ENCODE data around the gene PKNOX2. TPM values are rescaled to one million over a fixed set of nuclear protein-coding genes. Genes with fewer than 3 reads are reported as not detected.
A peak's percentile ranks its signal among the peaks of the same experiment; 100 is the strongest.

PKNOX2 gene
- total RNA-seq, 1 donor from 2014 or later, result 8.7 TPM

DNA sequence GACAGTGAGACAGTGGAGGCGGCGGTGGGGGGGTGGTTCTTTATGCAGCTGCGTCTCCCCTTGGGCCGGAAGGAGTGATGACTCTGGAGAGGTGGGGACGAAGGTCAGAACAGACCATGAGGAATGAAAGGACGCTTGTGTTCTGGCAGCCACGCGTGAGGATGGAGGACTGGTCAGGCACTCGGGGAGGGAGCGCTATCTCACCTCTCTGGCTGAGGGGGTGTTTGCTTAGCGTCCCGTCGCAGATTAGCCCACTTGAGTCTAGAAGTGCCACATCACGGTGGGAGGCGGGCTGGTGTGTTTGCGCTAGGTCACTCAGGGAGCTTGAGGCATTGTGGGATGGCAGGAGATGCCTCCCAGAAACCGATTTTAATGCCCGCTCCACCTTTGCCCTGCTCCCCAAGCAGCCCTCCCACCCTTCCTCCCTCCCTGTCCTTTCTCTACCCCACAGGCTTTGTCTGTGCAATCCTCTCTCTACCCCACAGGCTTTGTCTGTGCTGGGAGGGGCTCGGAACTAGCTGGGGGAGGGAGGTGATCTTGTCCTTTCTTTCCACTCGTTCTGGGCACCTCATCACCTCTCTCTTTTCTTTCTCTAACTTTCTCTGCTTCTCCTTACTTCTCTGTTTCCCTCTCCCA, 97.8 kb downstream of the PKNOX2 start:
- Mint-ChIP-seq H3K4me1 (ENCODE audit: low read depth, unreplicated experiment) (peaks cover 32% of the 10 kb centered on the region), H3K36me3 (ENCODE audit: unreplicated experiment) (no peaks in the 10 kb centered on the region), H3K9me3 (ENCODE audit: unreplicated experiment) (peaks cover 8% of the 10 kb centered on the region), H3K27ac (ENCODE audit: unreplicated experiment) (peak overlapping the region; percentile 23), H3K27me3 (ENCODE audit: unreplicated experiment) (peaks cover 14% of the 10 kb centered on the region), H3K4me3 (ENCODE audit: unreplicated experiment) (no peak overlapping the region)
- no peak for DNase-seq
- TF ChIP-seq, protein P1, sequence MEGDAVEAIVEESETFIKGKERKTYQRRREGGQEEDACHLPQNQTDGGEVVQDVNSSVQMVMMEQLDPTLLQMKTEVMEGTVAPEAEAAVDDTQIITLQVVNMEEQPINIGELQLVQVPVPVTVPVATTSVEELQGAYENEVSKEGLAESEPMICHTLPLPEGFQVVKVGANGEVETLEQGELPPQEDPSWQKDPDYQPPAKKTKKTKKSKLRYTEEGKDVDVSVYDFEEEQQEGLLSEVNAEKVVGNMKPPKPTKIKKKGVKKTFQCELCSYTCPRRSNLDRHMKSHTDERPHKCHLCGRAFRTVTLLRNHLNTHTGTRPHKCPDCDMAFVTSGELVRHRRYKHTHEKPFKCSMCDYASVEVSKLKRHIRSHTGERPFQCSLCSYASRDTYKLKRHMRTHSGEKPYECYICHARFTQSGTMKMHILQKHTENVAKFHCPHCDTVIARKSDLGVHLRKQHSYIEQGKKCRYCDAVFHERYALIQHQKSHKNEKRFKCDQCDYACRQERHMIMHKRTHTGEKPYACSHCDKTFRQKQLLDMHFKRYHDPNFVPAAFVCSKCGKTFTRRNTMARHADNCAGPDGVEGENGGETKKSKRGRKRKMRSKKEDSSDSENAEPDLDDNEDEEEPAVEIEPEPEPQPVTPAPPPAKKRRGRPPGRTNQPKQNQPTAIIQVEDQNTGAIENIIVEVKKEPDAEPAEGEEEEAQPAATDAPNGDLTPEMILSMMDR (IDR thresholded peaks at IDR 0.05; ENCODE audit: partially characterized antibody, unreplicated experiment), result no peak

DNA sequence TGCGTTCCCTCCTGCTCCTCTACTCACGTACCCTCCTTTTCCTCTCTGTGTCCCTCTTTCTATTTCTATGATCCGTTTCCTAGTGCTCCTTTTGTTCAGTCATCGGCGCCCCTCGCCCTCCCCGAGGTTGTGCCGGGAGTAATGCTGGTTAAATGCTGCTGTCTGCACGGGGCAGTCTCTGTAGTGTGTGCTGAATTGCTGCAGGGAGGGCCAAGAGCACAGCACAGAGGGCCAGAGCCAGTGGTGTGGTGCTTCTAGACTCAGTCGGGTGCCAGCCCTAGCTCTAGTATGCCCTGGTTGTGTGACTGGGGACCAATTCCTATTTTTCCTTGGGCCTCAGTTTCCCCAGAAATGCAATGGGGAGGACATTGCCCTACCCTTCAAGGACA, 98.3 kb downstream of the PKNOX2 start:
- Mint-ChIP-seq H3K27me3 (ENCODE audit: unreplicated experiment) (peaks cover 17% of the 10 kb centered on the region), H3K27ac (ENCODE audit: unreplicated experiment) (peak overlapping the region; percentile 7), H3K4me3 (ENCODE audit: unreplicated experiment) (no peak overlapping the region), H3K9me3 (ENCODE audit: unreplicated experiment) (peaks cover 6% of the 10 kb centered on the region), H3K4me1 (ENCODE audit: low read depth, unreplicated experiment) (peaks cover 32% of the 10 kb centered on the region), H3K36me3 (ENCODE audit: unreplicated experiment) (no peaks in the 10 kb centered on the region)
- TF ChIP-seq, protein P1 (IDR thresholded peaks at IDR 0.05; ENCODE audit: partially characterized antibody, unreplicated experiment), result no peak
- DNase-seq, result no peak

DNA sequence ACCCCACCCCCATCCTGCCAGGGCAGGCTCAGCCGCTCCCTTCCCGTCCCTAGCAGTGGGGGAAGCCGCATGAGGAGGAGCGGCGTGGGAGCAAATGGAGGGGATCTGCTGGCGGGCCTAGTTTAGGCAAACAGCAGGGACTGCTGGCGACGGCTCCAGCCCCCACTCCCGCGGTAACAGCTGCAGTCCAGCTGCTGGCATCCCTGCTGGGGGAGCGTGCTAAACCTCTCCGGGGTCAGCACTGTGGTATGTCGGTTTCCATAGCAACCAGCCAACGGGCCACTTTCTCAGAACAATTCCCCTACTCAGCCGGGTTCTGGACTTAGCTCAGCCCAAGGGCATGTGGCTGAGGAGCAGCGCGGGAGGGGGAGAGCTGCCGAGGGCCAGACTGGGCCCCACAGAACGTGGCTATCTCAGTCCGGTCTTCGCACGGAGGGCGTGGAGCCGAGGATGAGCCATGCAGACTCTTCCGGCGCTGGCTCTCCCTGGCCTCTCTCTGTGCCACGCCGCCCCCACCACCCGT, 98.8 kb downstream of the PKNOX2 start:
- H3K4me3 Mint-ChIP-seq (ENCODE audit: unreplicated experiment), result peak overlapping the region; percentile 71
- H3K36me3 Mint-ChIP-seq (ENCODE audit: unreplicated experiment), result no peaks in the 10 kb centered on the region
- peaks cover 28% of the 10 kb centered on the region for H3K4me1 Mint-ChIP-seq (ENCODE audit: low read depth, unreplicated experiment)
- peaks cover 6% of the 10 kb centered on the region for H3K9me3 Mint-ChIP-seq (ENCODE audit: unreplicated experiment)
- H3K27me3 Mint-ChIP-seq (ENCODE audit: unreplicated experiment), result peaks cover 17% of the 10 kb centered on the region
- peak overlapping the region; percentile 80 for H3K27ac Mint-ChIP-seq (ENCODE audit: unreplicated experiment)
- DNase-seq, result peak; percentile 78
- TF ChIP-seq, protein P1 (IDR thresholded peaks at IDR 0.05; ENCODE audit: partially characterized antibody, unreplicated experiment), result no peak

GRCh38 chr11:125264100-125265022, 99.8 kb downstream of the PKNOX2 start:
- Mint-ChIP-seq H3K27ac (ENCODE audit: unreplicated experiment) (no peak overlapping the region), H3K4me3 (ENCODE audit: unreplicated experiment) (no peak overlapping the region), H3K36me3 (ENCODE audit: unreplicated experiment) (no peaks in the 10 kb centered on the region), H3K9me3 (ENCODE audit: unreplicated experiment) (peaks cover 6% of the 10 kb centered on the region), H3K27me3 (ENCODE audit: unreplicated experiment) (peaks cover 17% of the 10 kb centered on the region), H3K4me1 (ENCODE audit: low read depth, unreplicated experiment) (peaks cover 24% of the 10 kb centered on the region)
- TF ChIP-seq, protein P1 (IDR thresholded peaks at IDR 0.05; ENCODE audit: partially characterized antibody, unreplicated experiment), result no peak
- no peak for DNase-seq

Measured in glutamatergic neuron (in vitro differentiated cells).